ENCODE data around the gene RAP1A.
A peak's percentile ranks its signal among the peaks of the same experiment; 100 is the strongest.
"Not testable (repeated sequence)": the region's sequence is repeated elsewhere in the genome, so short reads cannot be mapped to it uniquely, and the experiment has no call there.

The RAP1A gene

GRCh38 chr1:111671852-111672251 lies 52.3 kb downstream of the RAP1A start:
- no peak for DNase-seq

DNA sequence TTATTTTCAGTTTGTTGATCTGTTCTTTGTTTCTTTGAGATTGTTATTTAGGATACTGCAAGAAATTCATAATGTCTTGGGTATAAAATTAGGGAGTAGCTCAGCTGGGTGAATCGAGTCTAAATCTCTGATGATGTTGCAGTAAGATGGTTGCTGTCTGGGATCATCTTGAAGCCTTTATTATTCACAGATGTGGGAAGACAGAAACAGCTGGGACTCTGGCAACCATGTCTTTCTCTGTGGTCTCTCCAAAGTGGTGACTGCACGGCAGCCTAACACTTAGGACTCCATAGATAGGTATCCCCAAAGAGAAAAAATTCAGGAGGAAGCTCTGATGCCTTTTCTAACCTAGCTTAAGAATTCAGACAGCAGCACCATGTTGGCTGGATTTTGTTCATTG lies 52.7 kb downstream of the RAP1A start:
- no peak for DNase-seq

DNA sequence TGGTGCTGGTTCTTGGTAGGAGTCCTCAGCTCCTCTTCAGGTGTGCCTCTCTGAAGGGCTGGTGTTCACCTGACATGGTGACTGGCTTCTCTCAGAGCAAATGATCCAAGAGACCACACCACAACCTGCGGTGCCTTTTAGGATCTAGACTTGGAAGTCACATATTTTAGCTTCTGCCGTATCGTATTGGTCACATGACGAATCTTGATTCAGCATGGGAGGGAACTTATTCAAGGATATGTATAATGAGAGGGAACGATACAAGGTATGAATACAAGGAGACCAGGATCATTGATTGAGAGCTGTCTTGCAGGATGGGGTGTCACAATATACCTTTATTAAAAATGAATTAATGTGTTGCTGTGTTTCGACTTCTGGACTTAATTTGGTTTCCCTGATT lies 58.0 kb downstream of the RAP1A start:
- DNase-seq, result no peak

DNA sequence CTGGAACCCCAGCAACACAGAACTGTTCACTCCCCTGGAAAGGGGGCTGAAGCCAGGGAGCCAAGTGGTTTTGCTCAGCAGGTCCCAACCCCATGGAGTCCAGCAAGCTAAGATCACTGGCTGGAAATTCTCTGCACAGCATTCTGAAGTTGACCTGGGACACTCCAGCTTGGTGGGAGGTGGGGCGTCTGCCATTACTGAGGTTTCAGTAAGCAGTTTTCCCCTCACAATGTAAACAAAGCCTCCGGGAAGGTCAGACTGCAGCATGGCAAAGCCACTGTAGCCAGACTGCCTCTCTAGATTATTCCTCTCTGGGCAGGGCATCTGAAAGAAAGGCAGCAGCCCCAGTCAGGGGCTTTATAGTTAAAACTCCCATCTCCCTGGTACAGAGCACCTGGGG lies 60.0 kb downstream of the RAP1A start:
- DNase-seq, result no peak

DNA sequence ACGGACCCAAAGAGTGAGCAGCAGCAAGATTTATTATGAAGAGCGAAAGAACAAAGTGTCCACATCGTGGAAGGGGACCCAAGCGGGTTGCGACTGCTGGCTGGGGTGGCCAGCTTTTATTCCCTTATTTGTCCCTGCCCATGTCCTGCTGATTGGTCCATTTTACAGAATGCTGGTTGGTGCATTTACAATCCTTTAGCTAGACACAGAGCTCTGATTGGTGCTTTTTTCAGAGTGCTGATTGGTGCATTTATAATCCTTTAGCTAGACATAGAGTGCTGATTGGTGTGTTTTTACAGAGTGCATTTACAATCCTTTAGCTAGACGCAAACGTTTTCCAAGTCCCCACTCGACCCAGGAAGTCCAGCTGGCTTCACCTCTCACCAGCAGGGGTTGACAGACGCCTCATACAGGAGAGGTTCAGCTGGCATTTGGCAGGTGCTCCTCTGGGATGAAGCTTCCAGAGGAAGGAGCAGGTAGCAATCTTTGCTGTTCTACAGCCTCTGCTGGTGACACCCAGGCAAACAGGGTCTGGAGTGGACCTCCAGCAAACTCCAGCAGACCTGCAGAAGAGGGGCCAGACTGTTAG lies 60.7 kb downstream of the RAP1A start:
- not testable (repeated sequence) for DNase-seq

- DNase-seq, result not testable (repeated sequence)
These were observed 65.9 kb downstream of the RAP1A start for GRCh38 chr1:111685293-111686153.

- DNase-seq, result peak; percentile 47
These were observed 70.7 kb downstream of the RAP1A start for GRCh38 chr1:111690306-111690617.

- DNase-seq, result no peak
These were observed 72.3 kb downstream of the RAP1A start for GRCh38 chr1:111691886-111692285.

DNA sequence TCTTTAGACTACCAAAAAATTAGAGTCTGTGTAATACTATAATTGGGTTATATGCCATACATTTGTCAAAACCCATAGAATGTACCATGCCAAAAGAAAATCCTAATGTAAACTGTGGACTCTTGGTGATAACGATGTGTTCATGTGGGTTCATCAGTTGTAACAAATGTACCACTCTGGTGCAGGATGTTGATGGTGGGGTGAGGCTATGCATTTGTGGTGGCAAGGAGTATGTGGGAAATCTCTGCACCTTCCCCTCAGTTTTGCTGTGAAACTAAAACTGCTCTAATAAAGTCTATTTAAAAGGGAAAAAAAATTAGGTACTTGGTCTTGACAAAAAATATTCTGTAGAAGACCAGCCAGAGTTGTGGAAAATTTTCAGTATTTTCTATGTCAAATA lies 76.2 kb downstream of the RAP1A start:
- DNase-seq, result no peak

- DNase-seq, result no peak
These were observed 76.7 kb downstream of the RAP1A start for GRCh38 chr1:111696330-111696729.

GRCh38 chr1:111699268-111699667 lies 79.7 kb downstream of the RAP1A start:
- no peak for DNase-seq

DNA sequence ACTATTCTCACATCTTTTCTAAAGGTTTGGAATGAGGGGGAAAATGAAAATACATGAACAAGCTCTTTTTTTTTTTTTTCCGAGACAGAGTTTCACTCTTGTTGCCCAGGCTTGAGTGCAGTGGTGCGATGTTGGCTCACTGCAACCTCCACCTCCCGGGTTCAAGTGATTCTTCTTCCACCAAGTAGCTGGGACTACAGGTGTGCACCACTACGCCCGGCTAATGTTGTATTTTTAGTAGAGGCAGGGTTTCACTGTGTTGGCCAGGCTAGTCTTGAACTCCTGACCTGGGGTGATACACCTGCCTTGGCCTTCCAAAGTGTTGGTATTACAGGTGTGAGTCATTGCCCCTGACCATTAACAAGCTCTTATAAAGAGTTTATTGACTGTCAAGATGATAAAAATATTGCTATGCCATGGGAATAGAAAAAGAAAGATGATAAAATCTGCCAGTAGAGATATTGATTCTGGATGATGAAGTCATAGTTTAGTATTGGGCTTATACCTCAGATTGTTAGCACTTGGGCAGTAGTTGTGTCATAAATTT lies 83.0 kb downstream of the RAP1A start:
- DNase-seq, result no peak

GRCh38 chr1:111704240-111704639 lies 84.7 kb downstream of the RAP1A start:
- no peak for DNase-seq

- no peak for DNase-seq
These were observed 85.2 kb downstream of the RAP1A start for GRCh38 chr1:111704776-111705175.

- DNase-seq, result no peak
These were observed 86.3 kb downstream of the RAP1A start for GRCh38 chr1:111705841-111706240.

- no peak for DNase-seq
These were observed 87.3 kb downstream of the RAP1A start for GRCh38 chr1:111706921-111707320.

DNA sequence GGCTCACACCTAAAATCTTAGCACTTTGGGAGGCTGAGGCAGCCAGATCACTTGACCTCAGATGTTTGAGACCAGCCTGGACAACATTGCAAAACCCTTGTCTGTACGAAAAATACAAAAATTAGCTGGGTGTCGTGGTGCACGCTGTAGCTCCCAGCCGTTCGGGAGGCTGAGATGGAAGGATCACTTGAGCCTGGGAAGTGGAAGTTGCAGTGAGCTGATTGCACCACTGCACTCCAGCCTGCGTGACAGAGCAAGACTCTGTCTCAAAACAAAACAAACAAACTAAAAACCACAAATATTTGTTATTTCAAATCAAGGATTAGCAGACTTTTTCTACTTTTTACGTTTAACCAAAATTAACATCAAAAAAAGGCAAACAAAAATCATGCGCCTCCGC lies 88.3 kb downstream of the RAP1A start:
- DNase-seq, result no peak

DNA sequence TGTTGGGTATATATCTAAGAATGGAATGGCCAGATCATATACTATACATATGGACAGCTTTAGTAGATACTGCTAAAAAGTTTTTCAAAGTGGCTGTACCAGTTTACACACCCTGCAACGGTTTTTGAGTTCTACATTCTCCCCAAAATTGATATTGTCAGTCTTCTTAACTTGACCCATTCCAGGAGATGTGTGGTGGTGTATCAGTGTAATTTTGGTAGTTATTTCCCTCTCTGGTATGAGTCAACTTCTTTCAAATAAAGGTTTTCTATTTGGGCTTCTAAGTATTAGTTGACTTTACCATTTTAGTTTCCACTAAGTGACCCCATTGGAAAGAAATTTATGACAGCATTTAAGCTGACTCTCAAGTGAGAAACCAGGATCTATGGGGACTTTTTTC lies 90.4 kb downstream of the RAP1A start:
- no peak for DNase-seq

DNA sequence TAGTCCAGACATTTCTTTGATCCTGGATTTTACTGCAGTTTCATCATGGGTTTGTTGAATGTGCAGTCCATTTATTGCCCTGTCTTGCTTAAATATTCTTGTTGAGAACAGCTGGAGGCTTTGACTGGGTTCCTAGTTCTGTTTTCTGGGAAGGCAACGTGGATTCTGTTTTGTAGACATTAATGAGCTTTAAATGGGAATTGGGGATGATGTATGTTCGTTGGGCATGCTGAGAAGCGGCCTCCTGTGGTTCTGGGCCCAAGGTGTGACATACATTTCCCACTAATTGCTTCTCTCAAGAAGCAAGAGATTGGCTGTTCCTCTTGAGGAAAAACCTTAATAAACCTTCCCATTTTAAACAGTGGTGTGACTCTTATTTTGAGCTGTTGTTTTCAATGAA lies 96.7 kb downstream of the RAP1A start:
- DNase-seq, result no peak

GRCh38 chr1:111717450-111717849 lies 97.9 kb downstream of the RAP1A start:
- no peak for DNase-seq

GRCh38 chr1:111719135-111719534 lies 99.5 kb downstream of the RAP1A start:
- no peak for DNase-seq

DNA sequence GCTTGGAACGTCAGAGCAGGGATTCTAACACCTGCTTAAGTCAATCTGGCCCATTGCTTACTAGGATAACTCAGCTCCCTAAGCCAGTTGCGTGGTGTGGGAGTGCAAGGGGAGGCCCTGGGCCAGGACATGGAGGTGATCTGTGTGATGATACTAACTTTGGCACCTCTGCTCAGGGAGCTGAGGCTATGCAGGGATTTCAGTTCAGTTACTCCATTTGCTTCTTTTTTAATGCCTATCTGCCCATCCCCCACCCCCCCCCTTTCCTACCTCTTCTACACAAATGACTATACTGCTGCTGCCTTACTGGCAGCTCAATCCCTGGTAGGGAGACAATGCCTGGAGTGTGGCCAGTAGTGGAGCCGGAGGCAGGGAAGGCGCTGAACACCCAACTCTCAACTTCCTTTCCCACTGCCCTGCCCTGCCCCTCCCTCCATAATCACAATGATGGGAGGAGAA lies 100.1 kb downstream of the RAP1A start:
- no peak for DNase-seq

DNA sequence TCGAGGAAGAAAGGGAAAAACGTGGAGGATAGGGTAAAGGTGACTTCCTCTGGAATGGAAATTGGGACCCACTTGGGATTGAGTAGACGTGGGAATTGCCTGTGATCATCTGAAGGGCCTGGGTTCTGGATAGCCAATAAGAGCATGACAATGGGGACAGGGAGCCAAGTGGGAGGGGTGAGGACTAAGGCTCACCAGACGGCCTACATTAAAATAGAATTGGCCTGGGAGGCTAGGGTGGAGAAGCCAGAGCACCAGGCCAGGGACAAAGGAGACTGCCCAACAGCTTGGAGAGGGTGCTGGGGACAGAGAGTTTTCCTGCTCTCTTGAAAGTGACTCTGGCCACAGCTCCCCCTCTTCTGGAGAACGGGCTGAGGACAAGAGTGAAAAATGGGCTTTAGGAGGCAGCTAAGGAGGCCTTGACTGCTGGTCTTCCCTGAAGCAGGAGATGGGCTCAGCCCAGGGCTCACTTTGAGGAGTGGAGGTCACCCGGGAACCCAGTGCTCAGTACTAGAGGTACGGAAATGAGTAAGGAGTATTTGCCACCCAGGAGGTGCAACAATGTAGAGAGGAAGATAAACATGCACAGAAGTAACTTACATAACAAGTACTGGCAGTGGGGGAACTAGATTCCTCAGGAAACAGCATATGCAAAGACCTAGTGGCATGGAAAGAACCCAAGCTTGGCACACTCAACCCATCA lies 100.8 kb downstream of the RAP1A start:
- no peak for DNase-seq
